IMR-90 (cell line): ENCODE results near the gene PAPPA. TPM values are rescaled to one million over a fixed set of nuclear protein-coding genes. Genes with fewer than 3 reads are reported as not detected.

Experiments
- ATAC-seq: fragments of 200-7000 bp; cut with Tn5 transposase; 2 replicates; pipeline ENCODE4 v1.9.1; 2020; ENCODE audit warnings: low read depth, mild to moderate bottlenecking, moderate library complexity
- BruUV-seq: library from RNA; stranded (reverse); fragments of 400-500 nt; replicated peaks from 2 replicates; lab custom pipeline; 2021; lab: Mats Ljungman, UMichigan
- CTCF ChIA-PET: fragments of 300-600 bp; formaldehyde crosslinking; extraction: SDS; loops from one replicate; lab custom pipeline; 2021; ENCODE audit warnings: antibody characterized with exemption; lab: Yijun Ruan, JAX
- POLR2A ChIA-PET: fragments of 300-600 bp; sonication (Branson Sonifier 250); formaldehyde crosslinking; loops from one replicate; lab custom pipeline; 2022; ENCODE audit warnings: antibody characterized with exemption; ENCODE audit not compliant: unreplicated experiment; lab: Charles Lee
- DNase-seq: peaks from one replicate; pipeline ENCODE4 v3.0.0; 2013
- H2AFZ ChIP-seq: replicated peaks from 2 replicates; pipeline ENCODE3; 2013; ENCODE audit warnings: low read length, mild to moderate bottlenecking; ENCODE audit not compliant: poor library complexity
- H2AK5ac ChIP-seq: 2 replicates; pipeline ENCODE4 v1.6.1; 2013; ENCODE audit warnings: low read depth, low read length, inconsistent platforms
- H2AK9ac ChIP-seq: replicated peaks from 2 replicates; pipeline ENCODE3; 2013; ENCODE audit warnings: mild to moderate bottlenecking, low read depth, low read length, moderate library complexity; ENCODE audit not compliant: poor library complexity
- H2BK120ac ChIP-seq: 2 replicates; pipeline ENCODE4 v1.6.1; 2013; ENCODE audit warnings: low read depth, low read length, inconsistent platforms
- H2BK15ac ChIP-seq: 3 replicates; pipeline ENCODE4 v1.6.1; 2013; ENCODE audit warnings: low read depth, low read length, inconsistent platforms
- H2BK20ac ChIP-seq: 2 replicates; pipeline ENCODE4 v1.6.1; 2013; ENCODE audit warnings: low read depth, mild to moderate bottlenecking, inconsistent platforms, low read length, moderate library complexity
- H2BK5ac ChIP-seq: 2 replicates; pipeline ENCODE4 v1.6.1; 2013; ENCODE audit warnings: mild to moderate bottlenecking, low read depth, low read length, inconsistent platforms; ENCODE audit not compliant: poor library complexity, severe bottlenecking
- H3K14ac ChIP-seq: replicated peaks from 2 replicates; pipeline ENCODE4 v1.6.1; 2013; ENCODE audit warnings: low read depth, low read length, inconsistent platforms
- H3K18ac ChIP-seq: 2 replicates; pipeline ENCODE4 v1.6.1; 2013; ENCODE audit warnings: low read depth, low read length, control low read depth
- H3K23ac ChIP-seq: 2 replicates; pipeline ENCODE4 v1.6.1; 2013; ENCODE audit warnings: low read depth, low read length, inconsistent platforms
- H3K27ac ChIP-seq: 2 replicates; pipeline ENCODE4 v1.5.1; 2013; ENCODE audit warnings: mild to moderate bottlenecking, control low read depth, low read length; ENCODE audit not compliant: insufficient read depth
- H3K27me3 ChIP-seq: 2 replicates; pipeline ENCODE4 v1.6.1; 2013; ENCODE audit warnings: low read length; ENCODE audit not compliant: control insufficient read depth, insufficient read depth
- H3K36me3 ChIP-seq: 2 replicates; pipeline ENCODE4 v1.6.1; 2013; ENCODE audit warnings: low read length, mixed read lengths; ENCODE audit not compliant: control insufficient read depth, insufficient read depth
- H3K4ac ChIP-seq: 2 replicates; pipeline ENCODE4 v1.6.1; 2013; ENCODE audit warnings: low read depth, low read length, inconsistent platforms
- H3K4me1 ChIP-seq: 2 replicates; pipeline ENCODE4 v1.6.1; 2013; ENCODE audit warnings: low read length, mixed read lengths; ENCODE audit not compliant: control insufficient read depth, insufficient read depth
- H3K4me2 ChIP-seq: 2 replicates; pipeline ENCODE4 v1.6.1; 2013; ENCODE audit warnings: low read depth, mild to moderate bottlenecking, control low read depth, low read length, moderate library complexity
- H3K4me3 ChIP-seq: 2 replicates; pipeline ENCODE4 v1.5.1; 2013; ENCODE audit warnings: low read depth, mild to moderate bottlenecking, control low read depth, low read length, moderate library complexity; ENCODE audit not compliant: insufficient read depth
- H3K56ac ChIP-seq: 2 replicates; pipeline ENCODE4 v1.6.1; 2013; ENCODE audit warnings: low read length, inconsistent platforms; ENCODE audit not compliant: insufficient read depth; ENCODE audit errors: extremely low read depth
- H3K79me1 ChIP-seq, 2 experiments: 2 replicates each; pipeline ENCODE4 v1.6.1; 2013; ENCODE audit warnings: low read length in 2 of 2, inconsistent platforms in 1 of 2, low read depth in 1 of 2
- H3K9ac ChIP-seq: 2 replicates; pipeline ENCODE4 v1.6.1; 2013; ENCODE audit warnings: low read depth, low read length, control low read depth
- H3K9me1 ChIP-seq: 2 replicates; pipeline ENCODE4 v1.6.1; 2013; ENCODE audit warnings: low read length, inconsistent platforms; ENCODE audit not compliant: insufficient read depth
- H3K9me3 ChIP-seq: 2 replicates; pipeline ENCODE4 v1.6.1; 2013; ENCODE audit warnings: low read length; ENCODE audit not compliant: control insufficient read depth, insufficient read depth
- H4K20me1 ChIP-seq: 2 replicates; pipeline ENCODE4 v1.6.1; 2013; ENCODE audit warnings: low read length, inconsistent platforms; ENCODE audit not compliant: insufficient read depth
- H4K5ac ChIP-seq: 2 replicates; pipeline ENCODE4 v1.6.1; 2013; ENCODE audit warnings: mild to moderate bottlenecking, low read depth, low read length, control low read depth
- H4K8ac ChIP-seq, 2 experiments: 2 replicates each; pipeline ENCODE4 v1.6.1; 2013; ENCODE audit warnings: low read depth in 2 of 2, low read length in 2 of 2, control low read depth in 1 of 2, inconsistent platforms in 1 of 2
- H4K91ac ChIP-seq: 2 replicates; pipeline ENCODE4 v1.6.1; 2013; ENCODE audit warnings: low read depth, low read length, inconsistent platforms; ENCODE audit not compliant: insufficient read depth
- BHLHE40 ChIP-seq: fragments of 150-350 bp; IDR thresholded peaks from 2 replicates; pipeline ENCODE4 v1.6.1; 2016; ENCODE audit warnings: mild to moderate bottlenecking, low read depth, low read length
- CEBPB ChIP-seq: IDR thresholded peaks from 2 replicates; pipeline ENCODE4 v1.6.1; 2012; ENCODE audit warnings: low read depth, low read length, improper control_type of control experiment
- CHD1 ChIP-seq: IDR thresholded peaks from 2 replicates; pipeline ENCODE4 v1.6.1; 2012; ENCODE audit warnings: low read depth, low read length, improper control_type of control experiment
- FOS ChIP-seq: fragments of 150-350 bp; IDR thresholded peaks from 2 replicates; pipeline ENCODE4 v1.6.1; 2016; ENCODE audit warnings: low read depth, low read length
- MAFK ChIP-seq: IDR thresholded peaks from 2 replicates; pipeline ENCODE4 v1.6.1; 2012; ENCODE audit warnings: low read depth, low read length, improper control_type of control experiment
- MAZ ChIP-seq: IDR thresholded peaks from 2 replicates; pipeline ENCODE4 v1.6.1; 2012; ENCODE audit warnings: low read depth, mild to moderate bottlenecking, low read length, improper control_type of control experiment, moderate library complexity, borderline replicate concordance
- MXI1 ChIP-seq: IDR thresholded peaks from 2 replicates; pipeline ENCODE4 v1.6.1; 2012; ENCODE audit warnings: low read depth, mild to moderate bottlenecking, low read length, moderate library complexity, borderline replicate concordance
- NFE2L2 ChIP-seq: fragments of 150-350 bp; IDR thresholded peaks from 2 replicates; pipeline ENCODE4 v1.6.1; 2016; ENCODE audit warnings: low read depth, mild to moderate bottlenecking, low read length
- RCOR1 ChIP-seq: IDR thresholded peaks from 2 replicates; pipeline ENCODE4 v1.6.1; 2012; ENCODE audit warnings: mild to moderate bottlenecking, low read length, improper control_type of control experiment; ENCODE audit not compliant: insufficient replicate concordance
- RFX5 ChIP-seq: IDR thresholded peaks from 2 replicates; pipeline ENCODE4 v1.8.0; 2012; ENCODE audit warnings: low read depth, mild to moderate bottlenecking, low read length, moderate library complexity
- SMC3 ChIP-seq: fragments of 150-350 bp; IDR thresholded peaks from 2 replicates; pipeline ENCODE4 v1.6.1; 2016; ENCODE audit warnings: low read depth, mild to moderate bottlenecking, antibody characterized with exemption, low read length, moderate library complexity
- WGBS, 2 experiments: methylation state at CpG; one replicate each; pipeline versions ENCODE4 v1.1.5 to v1.1.7; 2013; ENCODE audit warnings: missing lambda C conversion rate in 2 of 2; ENCODE audit not compliant: insufficient read length in 1 of 2; ENCODE audit errors: extremely low coverage in 2 of 2; 5-methylcytosine and 5-hydroxymethylcytosine counted together
- dilution Hi-C: fragments of 300-500 bp; cut with HindIII; formaldehyde crosslinking; loops from one replicate; pipeline ENCODE4 v1.14.3; 2018; ENCODE audit warnings: low sequenced_read_pairs; ENCODE audit not compliant: unreplicated experiment
- in situ Hi-C: fragments of 300-500 bp; cut with MboI; formaldehyde crosslinking; loops from 3 replicates; pipeline ENCODE4 v1.14.3; 2019; ENCODE audit warnings: low sequenced_read_pairs, inconsistent platforms, mixed read lengths
- intact Hi-C: fragments of 100-400 bp; cut with micrococcal nuclease; formaldehyde crosslinking; loops from 2 replicates; pipeline ENCODE4 v1.10.0; 2022
- polyA plus RNA-seq, 3 experiments: library from polyadenylated mRNA; depleted of rRNA; stranded (reverse); fragments of >200 nt; gene quantifications; 2 replicates each; pipeline ENCODE4 v1.2.3, GENCODE V29; 2012; ENCODE audit warnings: low replicate concordance in 1 of 3
- total RNA-seq: library from RNA; depleted of rRNA; stranded (reverse); fragments of >200 nt; gene quantifications from 2 replicates; pipeline ENCODE4 v1.2.3, GENCODE V29; 2012
- TF ChIP-seq, protein P1 (sequence below): fragments of 150-350 bp; IDR thresholded peaks from 2 replicates; pipeline ENCODE4 v1.6.1; 2016; ENCODE audit warnings: low read depth, mild to moderate bottlenecking, low read length, moderate library complexity, borderline replicate concordance
- TF ChIP-seq, protein P2 (sequence below): fragments of 150-350 bp; IDR thresholded peaks from 2 replicates; pipeline ENCODE4 v1.6.1; 2017; ENCODE audit warnings: mild to moderate bottlenecking, antibody characterized with exemption, low read length, low read depth

The PAPPA gene
- total and polyA plus RNA-seq, 2 of the 4 experiments (the other 2 are of a cell fraction): 8.3 to 12.4 TPM

DNA sequence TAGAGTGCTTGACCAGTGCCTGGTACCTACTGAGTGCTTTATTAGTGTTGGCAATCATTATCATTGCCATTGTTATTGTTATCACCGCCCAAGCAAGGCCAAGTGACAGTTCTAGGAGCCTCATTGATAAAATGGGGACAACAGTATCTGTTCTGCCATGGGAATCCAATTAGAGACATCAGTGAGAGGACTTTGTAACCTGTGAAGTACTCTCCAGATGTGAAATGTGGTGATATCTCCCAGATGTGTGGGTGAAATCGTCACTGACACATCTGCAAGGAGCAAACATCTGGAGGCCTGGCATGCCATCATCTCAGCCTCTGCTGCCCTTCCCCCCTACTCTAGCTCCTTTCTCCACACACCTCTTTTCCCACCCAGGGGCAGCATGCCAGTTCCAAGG lies 260.8 kb downstream of the PAPPA start:
- H3K9me3 ChIP-seq: no peaks in the 10 kb centered on the region
- H3K9me1 ChIP-seq: no peaks in the 10 kb centered on the region
- no peak overlapping the region for H3K56ac ChIP-seq
- DNase-seq (no peak), ATAC-seq (no peak)
- H4K8ac ChIP-seq: no peak overlapping the region
- H3K9ac ChIP-seq: no peak overlapping the region
- no peak overlapping the region for H2AFZ ChIP-seq
- in situ Hi-C loops (no loop called here), intact Hi-C loops (no loop called here), dilution Hi-C loops (no loop called here)
- POLR2A ChIA-PET: no interaction called here
- H3K4me3 ChIP-seq: no peak overlapping the region
- H4K91ac ChIP-seq: no peak overlapping the region
- H3K27me3 ChIP-seq: no peaks in the 10 kb centered on the region
- no peak overlapping the region for H2AK5ac ChIP-seq
- no peak overlapping the region for H3K23ac ChIP-seq
- H4K5ac ChIP-seq: no peak overlapping the region
- H2BK20ac ChIP-seq: no peak overlapping the region
- no peaks in the 10 kb centered on the region for H4K20me1 ChIP-seq
- no peak overlapping the region for H3K18ac ChIP-seq
- CTCF ChIA-PET: no interaction called here
- no peak overlapping the region for H2BK15ac ChIP-seq
- no peak overlapping the region for H3K14ac ChIP-seq
- WGBS, 2 experiments: 67% methylated on average over 1 of the region's 2 CpGs; no CpG with 5 or more reads in 1 of the 2 experiments
- BruUV-seq: no TSS peak
- no peaks in the 10 kb centered on the region for H3K36me3 ChIP-seq
- H2BK5ac ChIP-seq: no peak overlapping the region
- no peaks in the 10 kb centered on the region for H3K4me1 ChIP-seq
- no peak overlapping the region for H3K27ac ChIP-seq
- H2BK120ac ChIP-seq: no peak overlapping the region
- H3K4ac ChIP-seq: no peak overlapping the region
- H2AK9ac ChIP-seq: no peak overlapping the region
- TF ChIP-seq NFE2L2 (no peak), CHD1 (no peak), FOS (no peak), SMC3 (no peak), RFX5 (no peak), CEBPB (no peak), MAZ (no peak), MXI1 (no peak), RCOR1 (no peak), BHLHE40 (no peak), MAFK (no peak)
- TF ChIP-seq, protein P1, sequence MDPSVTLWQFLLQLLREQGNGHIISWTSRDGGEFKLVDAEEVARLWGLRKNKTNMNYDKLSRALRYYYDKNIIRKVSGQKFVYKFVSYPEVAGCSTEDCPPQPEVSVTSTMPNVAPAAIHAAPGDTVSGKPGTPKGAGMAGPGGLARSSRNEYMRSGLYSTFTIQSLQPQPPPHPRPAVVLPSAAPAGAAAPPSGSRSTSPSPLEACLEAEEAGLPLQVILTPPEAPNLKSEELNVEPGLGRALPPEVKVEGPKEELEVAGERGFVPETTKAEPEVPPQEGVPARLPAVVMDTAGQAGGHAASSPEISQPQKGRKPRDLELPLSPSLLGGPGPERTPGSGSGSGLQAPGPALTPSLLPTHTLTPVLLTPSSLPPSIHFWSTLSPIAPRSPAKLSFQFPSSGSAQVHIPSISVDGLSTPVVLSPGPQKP: no peak
- TF ChIP-seq, protein P2, sequence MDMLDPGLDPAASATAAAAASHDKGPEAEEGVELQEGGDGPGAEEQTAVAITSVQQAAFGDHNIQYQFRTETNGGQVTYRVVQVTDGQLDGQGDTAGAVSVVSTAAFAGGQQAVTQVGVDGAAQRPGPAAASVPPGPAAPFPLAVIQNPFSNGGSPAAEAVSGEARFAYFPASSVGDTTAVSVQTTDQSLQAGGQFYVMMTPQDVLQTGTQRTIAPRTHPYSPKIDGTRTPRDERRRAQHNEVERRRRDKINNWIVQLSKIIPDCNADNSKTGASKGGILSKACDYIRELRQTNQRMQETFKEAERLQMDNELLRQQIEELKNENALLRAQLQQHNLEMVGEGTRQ: no peak
- H3K79me1 ChIP-seq: no peaks in the 10 kb centered on the region
- no peak overlapping the region for H3K4me2 ChIP-seq
